Suprapubic skin (tissue), 4 donors: ENCODE results near the gene SHC3. TPM values are rescaled to one million over a fixed set of nuclear protein-coding genes. Genes with fewer than 3 reads are reported as not detected.
A peak's percentile ranks its signal among the peaks of the same experiment; 100 is the strongest.

Source experiments
- DNase-seq, 2 donors: peaks; one replicate each; pipeline ENCODE4 v3.0.0-alpha.2; 2019; ENCODE audit warnings: low spot score in 2 of 2
- H3K27ac ChIP-seq: fragments of 200-600 bp; sonication (generic); one replicate; pipeline ENCODE4 v1.5.1; 2019
- H3K27me3 ChIP-seq: fragments of 200-600 bp; sonication (generic); one replicate; pipeline ENCODE4 v1.5.1; 2019
- H3K36me3 ChIP-seq: fragments of 200-600 bp; sonication (generic); one replicate; pipeline ENCODE4 v1.5.1; 2019
- H3K4me1 ChIP-seq: fragments of 200-600 bp; sonication (generic); one replicate; pipeline ENCODE4 v1.5.1; 2019
- H3K4me3 ChIP-seq: fragments of 200-600 bp; sonication (generic); one replicate; pipeline ENCODE4 v1.5.1; 2019; ENCODE audit warnings: mild to moderate bottlenecking
- H3K9me3 ChIP-seq: fragments of 200-600 bp; sonication (generic); one replicate; pipeline ENCODE4 v1.5.1; 2019
- EP300 ChIP-seq: sonication (generic); formaldehyde crosslinking; IDR thresholded peaks from one replicate; pipeline ENCODE4 v1.6.1; 2017; ENCODE audit warnings: antibody characterized with exemption
- POLR2A ChIP-seq, 2 donors: fragments of 450-650 bp; IDR thresholded peaks; one replicate each; pipeline ENCODE4 v1.6.1; 2017; ENCODE audit warnings: antibody characterized with exemption in 2 of 2, mild to moderate bottlenecking in 2 of 2, moderate library complexity in 2 of 2
- POLR2AphosphoS5 ChIP-seq, 3 donors: sonication (generic); formaldehyde crosslinking; IDR thresholded peaks; one replicate each; pipeline ENCODE4 v1.6.1; 2017; ENCODE audit warnings: antibody characterized with exemption in 3 of 3
- WGBS: methylation state at CpG from one replicate; pipeline ENCODE4 v1.1.5; 2018; 5-methylcytosine and 5-hydroxymethylcytosine counted together
- total RNA-seq, 4 donors: library from RNA; depleted of rRNA; stranded (reverse); fragments of >200 nt; gene quantifications; one replicate each; pipeline ENCODE4 v1.1.0, GENCODE V29; 2016
- TF ChIP-seq, protein P1 (sequence below), 2 donors: fragments of 200-600 bp in 1 of 2; fragments of 450-650 bp in 1 of 2; sonication (generic) in 1 of 2; IDR thresholded peaks; one replicate each; pipeline ENCODE4 v1.5.1; 2016 to 2019; ENCODE audit warnings: antibody characterized with exemption in 2 of 2, mild to moderate bottlenecking in 1 of 2, moderate library complexity in 1 of 2

SHC3 gene, protein sequence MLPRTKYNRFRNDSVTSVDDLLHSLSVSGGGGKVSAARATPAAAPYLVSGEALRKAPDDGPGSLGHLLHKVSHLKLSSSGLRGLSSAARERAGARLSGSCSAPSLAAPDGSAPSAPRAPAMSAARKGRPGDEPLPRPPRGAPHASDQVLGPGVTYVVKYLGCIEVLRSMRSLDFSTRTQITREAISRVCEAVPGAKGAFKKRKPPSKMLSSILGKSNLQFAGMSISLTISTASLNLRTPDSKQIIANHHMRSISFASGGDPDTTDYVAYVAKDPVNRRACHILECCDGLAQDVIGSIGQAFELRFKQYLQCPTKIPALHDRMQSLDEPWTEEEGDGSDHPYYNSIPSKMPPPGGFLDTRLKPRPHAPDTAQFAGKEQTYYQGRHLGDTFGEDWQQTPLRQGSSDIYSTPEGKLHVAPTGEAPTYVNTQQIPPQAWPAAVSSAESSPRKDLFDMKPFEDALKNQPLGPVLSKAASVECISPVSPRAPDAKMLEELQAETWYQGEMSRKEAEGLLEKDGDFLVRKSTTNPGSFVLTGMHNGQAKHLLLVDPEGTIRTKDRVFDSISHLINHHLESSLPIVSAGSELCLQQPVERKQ
- 1 to 10 TPM; 1.7 to 6.0 (median 3.2) TPM for total RNA-seq

DNA sequence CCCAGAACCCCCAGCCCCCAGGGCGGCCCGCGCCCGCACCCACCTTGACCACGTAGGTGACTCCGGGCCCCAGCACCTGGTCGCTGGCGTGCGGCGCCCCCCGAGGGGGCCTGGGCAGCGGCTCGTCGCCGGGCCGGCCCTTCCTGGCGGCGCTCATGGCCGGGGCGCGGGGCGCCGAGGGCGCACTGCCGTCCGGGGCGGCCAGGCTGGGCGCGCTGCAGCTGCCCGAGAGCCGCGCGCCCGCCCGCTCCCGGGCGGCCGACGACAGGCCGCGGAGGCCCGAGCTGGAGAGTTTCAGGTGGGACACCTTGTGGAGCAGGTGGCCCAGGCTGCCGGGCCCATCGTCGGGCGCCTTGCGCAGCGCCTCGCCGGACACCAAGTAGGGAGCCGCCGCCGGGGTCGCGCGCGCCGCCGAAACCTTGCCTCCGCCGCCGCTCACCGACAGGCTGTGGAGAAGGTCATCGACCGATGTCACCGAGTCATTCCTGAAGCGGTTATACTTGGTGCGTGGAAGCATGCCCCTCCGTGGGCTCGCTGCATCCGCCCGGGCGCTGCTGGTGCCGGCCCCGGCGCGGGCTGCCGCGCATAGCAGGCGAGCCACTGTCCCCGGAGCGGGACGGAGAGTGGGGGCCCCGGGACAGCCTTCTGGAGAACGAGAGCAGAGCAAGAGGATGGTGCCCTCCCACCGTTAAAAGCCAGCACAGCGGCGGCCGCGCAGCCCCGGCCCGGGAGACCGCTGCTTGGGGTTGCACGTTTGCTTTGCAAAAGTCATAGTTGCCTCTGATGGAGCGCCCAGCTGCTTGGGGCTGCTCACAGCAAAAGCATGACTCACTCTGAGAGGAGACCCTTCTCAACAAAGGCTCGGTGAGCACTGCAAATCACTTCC, at the start of gene SHC3:
Gene SHC3, minus strand, starts transcription at position 875 of the 886 bp plus-strand sequence. Its CDS starts 358 bp downstream, at position 517.
- Histone ChIP-seq H3K36me3 (no peaks in the 10 kb centered on the region), H3K4me3 (peak within 1 kb of the TSS; percentile 67), H3K27ac (peak within 1 kb of the TSS; percentile 81), H3K4me1 (peaks cover 44% of the 10 kb centered on the region), H3K27me3 (peaks cover 28% of the 10 kb centered on the region), H3K9me3 (no peaks in the 10 kb centered on the region)
- TF ChIP-seq, protein P1, sequence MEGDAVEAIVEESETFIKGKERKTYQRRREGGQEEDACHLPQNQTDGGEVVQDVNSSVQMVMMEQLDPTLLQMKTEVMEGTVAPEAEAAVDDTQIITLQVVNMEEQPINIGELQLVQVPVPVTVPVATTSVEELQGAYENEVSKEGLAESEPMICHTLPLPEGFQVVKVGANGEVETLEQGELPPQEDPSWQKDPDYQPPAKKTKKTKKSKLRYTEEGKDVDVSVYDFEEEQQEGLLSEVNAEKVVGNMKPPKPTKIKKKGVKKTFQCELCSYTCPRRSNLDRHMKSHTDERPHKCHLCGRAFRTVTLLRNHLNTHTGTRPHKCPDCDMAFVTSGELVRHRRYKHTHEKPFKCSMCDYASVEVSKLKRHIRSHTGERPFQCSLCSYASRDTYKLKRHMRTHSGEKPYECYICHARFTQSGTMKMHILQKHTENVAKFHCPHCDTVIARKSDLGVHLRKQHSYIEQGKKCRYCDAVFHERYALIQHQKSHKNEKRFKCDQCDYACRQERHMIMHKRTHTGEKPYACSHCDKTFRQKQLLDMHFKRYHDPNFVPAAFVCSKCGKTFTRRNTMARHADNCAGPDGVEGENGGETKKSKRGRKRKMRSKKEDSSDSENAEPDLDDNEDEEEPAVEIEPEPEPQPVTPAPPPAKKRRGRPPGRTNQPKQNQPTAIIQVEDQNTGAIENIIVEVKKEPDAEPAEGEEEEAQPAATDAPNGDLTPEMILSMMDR (IDR thresholded peaks at IDR 0.05), result no peak
- TF ChIP-seq EP300 (no peak), POLR2AphosphoS5 (IDR thresholded peaks at IDR 0.05) (no peak)
- 2% methylated on average over 33 of the region's 96 CpGs for WGBS
- no peak for DNase-seq

DNA sequence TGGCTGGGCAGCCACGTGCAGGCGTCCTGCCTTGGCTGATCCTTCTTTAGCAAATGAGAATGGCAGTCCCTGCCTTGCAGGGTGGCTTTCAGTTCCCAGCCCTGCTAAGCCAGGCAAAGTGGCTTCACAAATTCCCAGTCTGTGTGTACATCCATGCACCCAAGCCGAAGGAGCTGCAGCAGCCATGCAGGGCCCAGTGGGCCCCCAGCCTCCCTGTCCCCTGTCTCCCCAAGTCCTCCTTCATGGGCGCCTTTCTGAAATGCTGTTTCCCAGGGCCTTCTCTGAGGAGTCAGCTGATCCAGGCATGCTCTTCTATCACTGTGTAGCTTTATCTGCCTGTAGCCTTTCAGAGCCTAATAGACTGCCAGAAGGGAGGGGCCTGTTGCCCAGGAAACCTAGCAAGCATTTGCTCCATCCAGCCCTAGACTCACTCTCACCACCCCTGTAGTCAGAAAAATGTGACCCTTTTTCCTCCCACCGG, 47.4 kb upstream of the SHC3 start:
- no peaks in the 10 kb centered on the region for H3K27me3 ChIP-seq
- H3K27ac ChIP-seq, result no peak overlapping the region
- DNase-seq, result no peak
- WGBS, result 56% methylated on average over 4 of the region's 5 CpGs
- no peaks in the 10 kb centered on the region for H3K9me3 ChIP-seq
- H3K36me3 ChIP-seq, result no peaks in the 10 kb centered on the region
- TF ChIP-seq, protein P1 (IDR thresholded peaks at IDR 0.05), result no peak
- no peak for TF ChIP-seq EP300
- no peak for TF ChIP-seq POLR2A (IDR thresholded peaks at IDR 0.05)
- H3K4me1 ChIP-seq, result no peaks in the 10 kb centered on the region
- H3K4me3 ChIP-seq, result no peak overlapping the region

DNA sequence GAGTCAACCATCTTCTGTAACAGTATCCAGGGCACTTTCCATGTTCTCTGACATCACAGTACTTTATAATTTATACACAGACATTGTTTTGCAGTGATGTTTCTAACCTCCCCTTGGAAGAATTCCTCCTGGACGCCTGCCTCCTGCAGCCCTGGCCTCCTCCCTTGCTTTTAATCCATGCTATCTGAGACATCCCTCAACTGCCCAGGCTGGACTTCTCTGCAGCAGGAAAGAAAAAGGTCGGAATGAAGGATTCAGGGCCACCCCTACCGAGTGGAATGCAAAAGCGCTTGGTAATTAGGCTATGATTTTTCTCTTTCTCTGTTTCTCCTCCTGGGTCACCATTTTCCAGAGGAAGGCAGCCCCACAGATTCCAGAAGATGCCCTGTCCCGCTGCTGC, 47.0 kb upstream of the SHC3 start:
- Histone ChIP-seq H3K4me1 (no peaks in the 10 kb centered on the region), H3K27me3 (no peaks in the 10 kb centered on the region), H3K4me3 (no peak overlapping the region), H3K36me3 (no peaks in the 10 kb centered on the region), H3K9me3 (no peaks in the 10 kb centered on the region), H3K27ac (no peak overlapping the region)
- WGBS, result 65% methylated on average over 5 of the region's 5 CpGs
- DNase-seq, result no peak
- TF ChIP-seq EP300 (no peak), POLR2AphosphoS5 (IDR thresholded peaks at IDR 0.05) (no peak), POLR2A (IDR thresholded peaks at IDR 0.05) (no peak)
- TF ChIP-seq, protein P1 (IDR thresholded peaks at IDR 0.05), result no peak

DNA sequence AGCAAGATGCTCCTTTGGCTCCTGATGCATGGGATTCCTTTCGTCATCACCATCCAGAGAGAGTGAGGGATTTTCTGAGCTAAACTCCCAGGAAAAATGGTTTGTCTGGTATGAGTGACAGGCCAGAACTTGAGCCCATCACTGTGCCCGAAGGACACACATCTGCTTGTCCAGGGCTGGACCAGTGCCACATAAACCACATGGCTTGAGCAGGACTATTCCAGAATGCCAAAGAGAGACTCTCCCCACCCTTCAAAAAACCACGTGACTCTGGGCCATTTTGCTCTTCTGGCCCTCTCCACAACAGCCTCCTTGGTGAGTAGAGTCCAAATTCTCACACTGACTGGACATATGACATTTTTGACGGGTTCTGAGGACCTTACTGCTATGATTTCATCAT, 46.4 kb upstream of the SHC3 start:
- Histone ChIP-seq H3K36me3 (no peaks in the 10 kb centered on the region), H3K9me3 (no peaks in the 10 kb centered on the region), H3K4me1 (no peaks in the 10 kb centered on the region), H3K27me3 (no peaks in the 10 kb centered on the region), H3K4me3 (no peak overlapping the region), H3K27ac (no peak overlapping the region)
- 73% methylated on average over 4 of the region's 4 CpGs for WGBS
- TF ChIP-seq POLR2A (IDR thresholded peaks at IDR 0.05) (no peak), POLR2AphosphoS5 (IDR thresholded peaks at IDR 0.05) (no peak), EP300 (no peak)
- TF ChIP-seq, protein P1 (IDR thresholded peaks at IDR 0.05), result no peak
- no peak for DNase-seq
